Measurements from ENCODE around the gene TMEM235.

DNA sequence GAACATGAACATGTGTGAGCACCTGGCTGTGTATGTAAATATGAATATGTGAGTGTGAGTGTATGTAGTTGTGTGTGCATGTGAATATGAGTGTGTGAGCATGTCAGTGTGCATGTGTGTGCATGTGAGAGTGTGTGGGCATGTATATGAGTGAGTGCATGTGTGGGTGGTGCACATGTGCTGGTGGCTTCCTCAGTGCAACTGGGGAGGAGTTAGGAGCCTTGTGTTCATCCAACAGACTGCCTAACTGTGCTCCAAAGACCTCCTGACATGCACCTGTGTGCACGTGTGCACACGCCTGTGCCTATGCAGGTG lies 1.4 kb downstream of the TMEM235 start:
- TF ChIP-seq, protein P1, sequence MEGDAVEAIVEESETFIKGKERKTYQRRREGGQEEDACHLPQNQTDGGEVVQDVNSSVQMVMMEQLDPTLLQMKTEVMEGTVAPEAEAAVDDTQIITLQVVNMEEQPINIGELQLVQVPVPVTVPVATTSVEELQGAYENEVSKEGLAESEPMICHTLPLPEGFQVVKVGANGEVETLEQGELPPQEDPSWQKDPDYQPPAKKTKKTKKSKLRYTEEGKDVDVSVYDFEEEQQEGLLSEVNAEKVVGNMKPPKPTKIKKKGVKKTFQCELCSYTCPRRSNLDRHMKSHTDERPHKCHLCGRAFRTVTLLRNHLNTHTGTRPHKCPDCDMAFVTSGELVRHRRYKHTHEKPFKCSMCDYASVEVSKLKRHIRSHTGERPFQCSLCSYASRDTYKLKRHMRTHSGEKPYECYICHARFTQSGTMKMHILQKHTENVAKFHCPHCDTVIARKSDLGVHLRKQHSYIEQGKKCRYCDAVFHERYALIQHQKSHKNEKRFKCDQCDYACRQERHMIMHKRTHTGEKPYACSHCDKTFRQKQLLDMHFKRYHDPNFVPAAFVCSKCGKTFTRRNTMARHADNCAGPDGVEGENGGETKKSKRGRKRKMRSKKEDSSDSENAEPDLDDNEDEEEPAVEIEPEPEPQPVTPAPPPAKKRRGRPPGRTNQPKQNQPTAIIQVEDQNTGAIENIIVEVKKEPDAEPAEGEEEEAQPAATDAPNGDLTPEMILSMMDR (conservative IDR thresholded peaks at IDR 0.05; ENCODE audit: low read length): no peak
- TF ChIP-seq EZH2phosphoT487 (IDR thresholded peaks at IDR 0.05; ENCODE audit: borderline replicate concordance, low read depth, low read length): no peak
